ENCODE data around the gene GPR31. TPM values are rescaled to one million over a fixed set of nuclear protein-coding genes. Genes with fewer than 3 reads are reported as not detected.
"Not testable (repeated sequence)": the region's sequence is repeated elsewhere in the genome, so short reads cannot be mapped to it uniquely, and the experiment has no call there.

GPR31 gene
- total and polyA plus RNA-seq, 4 donors = 0.02 to 0.23 TPM; not detected in 2

GRCh38 chr6:167181351-167181750, 23.6 kb upstream of the GPR31 start:
- 100% methylated on average over 1 of the region's 6 CpGs; no CpG with 5 or more reads in 1 of the 2 donors for WGBS, 2 donors
- not testable (repeated sequence) for H3K36me3 ChIP-seq (ENCODE audit: control insufficient read depth in 4 of 4, insufficient read depth in 4 of 4, low read length in 4 of 4); H3K27ac ChIP-seq (ENCODE audit: low read depth in 1 of 2, low read length in 1 of 2); H3K9ac ChIP-seq (ENCODE audit: insufficient read depth in 1 of 2, low read length in 2 of 2); H3K4me1 ChIP-seq (ENCODE audit: control insufficient read depth in 5 of 5, insufficient read depth in 5 of 5, low read length in 5 of 5); H3K4me3 ChIP-seq; ATAC-seq (ENCODE audit: insufficient read depth, low FRiP score); DNase-seq; H3K9me3 ChIP-seq (ENCODE audit: control insufficient read depth in 4 of 4, insufficient read depth in 3 of 4, low read length in 3 of 4); H3K27me3 ChIP-seq (ENCODE audit: control insufficient read depth in 3 of 3, insufficient read depth in 3 of 3, low read length in 2 of 3)

- not testable (repeated sequence) for DNase-seq; H3K36me3 ChIP-seq (ENCODE audit: control insufficient read depth in 4 of 4, insufficient read depth in 4 of 4, low read length in 4 of 4); ATAC-seq (ENCODE audit: insufficient read depth, low FRiP score); H3K27ac ChIP-seq (ENCODE audit: low read depth in 1 of 2, low read length in 1 of 2); H3K9ac ChIP-seq (ENCODE audit: insufficient read depth in 1 of 2, low read length in 2 of 2); H3K4me3 ChIP-seq; H3K27me3 ChIP-seq (ENCODE audit: control insufficient read depth in 3 of 3, insufficient read depth in 3 of 3, low read length in 2 of 3); H3K4me1 ChIP-seq (ENCODE audit: control insufficient read depth in 5 of 5, insufficient read depth in 5 of 5, low read length in 5 of 5); H3K9me3 ChIP-seq (ENCODE audit: control insufficient read depth in 4 of 4, insufficient read depth in 3 of 4, low read length in 3 of 4)
- 86 to 89% methylated on average over 4 to 8 of the region's 8 CpGs for WGBS, 2 donors
These were observed 22.3 kb upstream of the GPR31 start for GRCh38 chr6:167180086-167180485.

- not testable (repeated sequence) for H3K9ac ChIP-seq (ENCODE audit: insufficient read depth in 1 of 2, low read length in 2 of 2); H3K4me1 ChIP-seq (ENCODE audit: control insufficient read depth in 5 of 5, insufficient read depth in 5 of 5, low read length in 5 of 5); DNase-seq; H3K27me3 ChIP-seq (ENCODE audit: control insufficient read depth in 3 of 3, insufficient read depth in 3 of 3, low read length in 2 of 3); ATAC-seq (ENCODE audit: insufficient read depth, low FRiP score); H3K4me3 ChIP-seq; H3K9me3 ChIP-seq (ENCODE audit: control insufficient read depth in 4 of 4, insufficient read depth in 3 of 4, low read length in 3 of 4); H3K36me3 ChIP-seq (ENCODE audit: control insufficient read depth in 4 of 4, insufficient read depth in 4 of 4, low read length in 4 of 4); H3K27ac ChIP-seq (ENCODE audit: low read depth in 1 of 2, low read length in 1 of 2)
- 88 to 91% methylated on average over 22 to 25 of the region's 31 CpGs for WGBS, 2 donors
These were observed 21.3 kb upstream of the GPR31 start for GRCh38 chr6:167178896-167179655.

- not testable (repeated sequence) for H3K36me3 ChIP-seq (ENCODE audit: control insufficient read depth in 4 of 4, insufficient read depth in 4 of 4, low read length in 4 of 4); DNase-seq; ATAC-seq (ENCODE audit: insufficient read depth, low FRiP score); H3K27ac ChIP-seq (ENCODE audit: low read depth in 1 of 2, low read length in 1 of 2); H3K4me1 ChIP-seq (ENCODE audit: control insufficient read depth in 5 of 5, insufficient read depth in 5 of 5, low read length in 5 of 5); H3K9me3 ChIP-seq (ENCODE audit: control insufficient read depth in 4 of 4, insufficient read depth in 3 of 4, low read length in 3 of 4); H3K4me3 ChIP-seq; H3K9ac ChIP-seq (ENCODE audit: insufficient read depth in 1 of 2, low read length in 2 of 2); H3K27me3 ChIP-seq (ENCODE audit: control insufficient read depth in 3 of 3, insufficient read depth in 3 of 3, low read length in 2 of 3)
- WGBS, 2 donors = 83 to 88% methylated on average over 13 to 14 of the region's 14 CpGs
These were observed 19.5 kb upstream of the GPR31 start for GRCh38 chr6:167177271-167177670.

- not testable (repeated sequence) for H3K27me3 ChIP-seq (ENCODE audit: control insufficient read depth in 3 of 3, insufficient read depth in 3 of 3, low read length in 2 of 3); H3K9ac ChIP-seq (ENCODE audit: insufficient read depth in 1 of 2, low read length in 2 of 2); H3K27ac ChIP-seq (ENCODE audit: low read depth in 1 of 2, low read length in 1 of 2); H3K4me3 ChIP-seq; DNase-seq; ATAC-seq (ENCODE audit: insufficient read depth, low FRiP score); H3K36me3 ChIP-seq (ENCODE audit: control insufficient read depth in 4 of 4, insufficient read depth in 4 of 4, low read length in 4 of 4); H3K4me1 ChIP-seq (ENCODE audit: control insufficient read depth in 5 of 5, insufficient read depth in 5 of 5, low read length in 5 of 5); H3K9me3 ChIP-seq (ENCODE audit: control insufficient read depth in 4 of 4, insufficient read depth in 3 of 4, low read length in 3 of 4)
- 80 to 81% methylated on average over 10 to 13 of the region's 13 CpGs for WGBS, 2 donors
These were observed 14.2 kb upstream of the GPR31 start for GRCh38 chr6:167172011-167172410.

GRCh38 chr6:167171300-167171699, 13.5 kb upstream of the GPR31 start:
- WGBS, 2 donors = 86 to 92% methylated on average over 11 of the region's 11 CpGs
- not testable (repeated sequence) for H3K27ac ChIP-seq (ENCODE audit: low read depth in 1 of 2, low read length in 1 of 2); H3K4me1 ChIP-seq (ENCODE audit: control insufficient read depth in 5 of 5, insufficient read depth in 5 of 5, low read length in 5 of 5); H3K27me3 ChIP-seq (ENCODE audit: control insufficient read depth in 3 of 3, insufficient read depth in 3 of 3, low read length in 2 of 3); H3K36me3 ChIP-seq (ENCODE audit: control insufficient read depth in 4 of 4, insufficient read depth in 4 of 4, low read length in 4 of 4); H3K9me3 ChIP-seq (ENCODE audit: control insufficient read depth in 4 of 4, insufficient read depth in 3 of 4, low read length in 3 of 4); ATAC-seq (ENCODE audit: insufficient read depth, low FRiP score); H3K4me3 ChIP-seq; DNase-seq; H3K9ac ChIP-seq (ENCODE audit: insufficient read depth in 1 of 2, low read length in 2 of 2)

GRCh38 chr6:167169867-167170266, 12.1 kb upstream of the GPR31 start:
- H3K4me3 ChIP-seq; H3K36me3 ChIP-seq (ENCODE audit: control insufficient read depth in 4 of 4, insufficient read depth in 4 of 4, low read length in 4 of 4); DNase-seq; ATAC-seq (ENCODE audit: insufficient read depth, low FRiP score); H3K27me3 ChIP-seq (ENCODE audit: control insufficient read depth in 3 of 3, insufficient read depth in 3 of 3, low read length in 2 of 3); H3K9ac ChIP-seq (ENCODE audit: insufficient read depth in 1 of 2, low read length in 2 of 2); H3K4me1 ChIP-seq (ENCODE audit: control insufficient read depth in 5 of 5, insufficient read depth in 5 of 5, low read length in 5 of 5); H3K9me3 ChIP-seq (ENCODE audit: control insufficient read depth in 4 of 4, insufficient read depth in 3 of 4, low read length in 3 of 4); H3K27ac ChIP-seq (ENCODE audit: low read depth in 1 of 2, low read length in 1 of 2): not testable (repeated sequence)
- 66 to 82% methylated on average over 3 of the region's 13 CpGs for WGBS, 2 donors

- not testable (repeated sequence) for H3K9ac ChIP-seq (ENCODE audit: insufficient read depth in 1 of 2, low read length in 2 of 2); H3K36me3 ChIP-seq (ENCODE audit: control insufficient read depth in 4 of 4, insufficient read depth in 4 of 4, low read length in 4 of 4); H3K4me1 ChIP-seq (ENCODE audit: control insufficient read depth in 5 of 5, insufficient read depth in 5 of 5, low read length in 5 of 5); H3K4me3 ChIP-seq; H3K9me3 ChIP-seq (ENCODE audit: control insufficient read depth in 4 of 4, insufficient read depth in 3 of 4, low read length in 3 of 4); H3K27ac ChIP-seq (ENCODE audit: low read depth in 1 of 2, low read length in 1 of 2); H3K27me3 ChIP-seq (ENCODE audit: control insufficient read depth in 3 of 3, insufficient read depth in 3 of 3, low read length in 2 of 3); DNase-seq; ATAC-seq (ENCODE audit: insufficient read depth, low FRiP score)
- 74 to 88% methylated on average over 13 of the region's 16 CpGs for WGBS, 2 donors
These were observed 10.5 kb upstream of the GPR31 start for GRCh38 chr6:167168296-167168695.
